Lung (tissue), 12 donors: Measurements from ENCODE around the gene PPP1R12C. TPM values are rescaled to one million over a fixed set of nuclear protein-coding genes. Genes with fewer than 3 reads are reported as not detected.

Experiments used
- ATAC-seq: fragments of 200-7000 bp; cut with Tn5 transposase; one replicate; pipeline ENCODE4 v1.9.1; 2020; ENCODE audit warnings: moderate number of reproducible peaks; ENCODE audit not compliant: insufficient read depth, low FRiP score
- DNase-seq, 3 donors: peaks; one replicate each; pipeline ENCODE4 v3.0.0-alpha.2; 2013 to 2017
- H3K27ac ChIP-seq, 2 donors: one replicate each; pipeline ENCODE4 v1.5.1; 2013; ENCODE audit warnings: mild to moderate bottlenecking in 2 of 2, moderate library complexity in 2 of 2, control low read depth in 1 of 2, inconsistent platforms in 1 of 2, low read depth in 1 of 2, low read length in 1 of 2
- H3K27me3 ChIP-seq, 3 donors: one replicate each; pipeline ENCODE4 v1.5.1; 2013; ENCODE audit warnings: low read length in 2 of 3; ENCODE audit not compliant: control insufficient read depth in 3 of 3, insufficient read depth in 3 of 3
- H3K36me3 ChIP-seq, 4 donors: one replicate each; pipeline ENCODE4 v1.5.1; 2013; ENCODE audit warnings: low read length in 4 of 4, mild to moderate bottlenecking in 1 of 4, moderate library complexity in 1 of 4; ENCODE audit not compliant: control insufficient read depth in 4 of 4, insufficient read depth in 4 of 4
- H3K4me1 ChIP-seq, 5 donors: one replicate each; pipeline ENCODE4 v1.5.1; 2013; ENCODE audit warnings: low read length in 5 of 5, mild to moderate bottlenecking in 2 of 5, moderate library complexity in 1 of 5; ENCODE audit not compliant: control insufficient read depth in 5 of 5, insufficient read depth in 5 of 5
- H3K4me3 ChIP-seq: one replicate; pipeline ENCODE4 v1.5.1; 2013; ENCODE audit warnings: mild to moderate bottlenecking, control low read depth, moderate library complexity
- H3K9ac ChIP-seq, 2 donors: one replicate each; pipeline ENCODE4 v1.5.1; 2013; ENCODE audit warnings: low read length in 2 of 2, control low read depth in 1 of 2; ENCODE audit not compliant: insufficient read depth in 1 of 2
- H3K9me3 ChIP-seq, 4 donors: one replicate each; pipeline ENCODE4 v1.5.1; 2013; ENCODE audit warnings: low read length in 3 of 4, mild to moderate bottlenecking in 1 of 4, moderate library complexity in 1 of 4; ENCODE audit not compliant: control insufficient read depth in 4 of 4, insufficient read depth in 3 of 4
- CTCF ChIP-seq: IDR thresholded peaks from 2 replicates; pipeline ENCODE4 v1.5.1; 2012; ENCODE audit warnings: mild to moderate bottlenecking; ENCODE audit errors: control extremely low read depth, extremely low read depth
- WGBS, 2 donors: extraction: QIAGEN DNeasy Blood & Tissue Kit; methylation state at CpG; one replicate each; pipeline ENCODE4 v1.1.7; 2013; 5-methylcytosine and 5-hydroxymethylcytosine counted together
- polyA plus RNA-seq, 2 donors: library from polyadenylated mRNA; stranded (reverse); fragments of 200-250 nt; gene quantifications; one replicate each; pipeline ENCODE4 v1.2.1, GENCODE V29; 2013
- total RNA-seq, 2 donors: library from RNA; depleted of rRNA in 1 of 2; stranded (reverse); fragments of >200 nt in 1 of 2; gene quantifications; one replicate each; pipeline ENCODE4 v1.2.1, GENCODE V29; 2014 to 2021
- donor health status: control.
- donor health status: control.
- donor health status: Bipolar disorder and iron deficiency.
- donor health status: healthy.
- donor health status: DM: yes; HTN: yes; CAD: no.

The PPP1R12C gene
- total and polyA plus RNA-seq, 4 donors, result 47.4 to 163 (median 111) TPM

- Histone ChIP-seq H3K36me3 (no peaks in the 10 kb centered on the region), H3K9me3 (peaks cover 0 to 5% (median 0%) of the 10 kb centered on the region in 4 donors), H3K27me3 (peaks cover 0 to 66% (median 60%) of the 10 kb centered on the region in 3 donors), H3K27ac (no peak overlapping the region), H3K4me1 (peaks cover 0 to 18% (median 4%) of the 10 kb centered on the region in 5 donors), H3K9ac (no peak overlapping the region), H3K4me3 (no peak overlapping the region)
- no peak for TF ChIP-seq CTCF
- ATAC-seq, result no peak
- DNase-seq, result peak in 2 of 3 donors; percentile 24 to 40
- WGBS, 2 donors, result 12 to 14% methylated on average over 64 of the region's 64 CpGs
Measured at GRCh38 chr19:55082020-55082851, 35.2 kb downstream of the PPP1R12C start.

- ATAC-seq, result no peak
- H3K4me1 ChIP-seq, result peaks cover 0 to 17% (median 0%) of the 10 kb centered on the region in 5 donors
- no peak for TF ChIP-seq CTCF
- no peak overlapping the region for H3K27ac ChIP-seq
- 6 to 8% methylated on average over 18 to 22 of the region's 22 CpGs for WGBS, 2 donors
- H3K27me3 ChIP-seq, result peaks cover 0 to 65% (median 64%) of the 10 kb centered on the region in 3 donors
- no peak overlapping the region for H3K4me3 ChIP-seq
- H3K9me3 ChIP-seq, result peaks cover 0 to 5% (median 0%) of the 10 kb centered on the region in 4 donors
- no peak overlapping the region for H3K9ac ChIP-seq
- no peak for DNase-seq
- H3K36me3 ChIP-seq, result no peaks in the 10 kb centered on the region
Measured at GRCh38 chr19:55081770-55082019, 35.7 kb downstream of the PPP1R12C start.

- peak overlapping the region in 1 of 2 donors; percentile 66 for H3K27ac ChIP-seq
- TF ChIP-seq CTCF, result no peak
- H3K36me3 ChIP-seq, result no peaks in the 10 kb centered on the region
- H3K9ac ChIP-seq, result no peak overlapping the region
- ATAC-seq (peak; percentile 82), DNase-seq (peak; percentile 52 to 79 (median 52))
- 1 to 2% methylated on average over 56 to 60 of the region's 60 CpGs for WGBS, 2 donors
- H3K4me1 ChIP-seq, result peaks cover 0 to 17% (median 0%) of the 10 kb centered on the region in 5 donors
- peaks cover 0 to 5% (median 0%) of the 10 kb centered on the region in 4 donors for H3K9me3 ChIP-seq
- peaks cover 0 to 67% (median 62%) of the 10 kb centered on the region in 3 donors for H3K27me3 ChIP-seq
- peak overlapping the region; percentile 42 for H3K4me3 ChIP-seq
Measured at GRCh38 chr19:55080968-55081769, 36.3 kb downstream of the PPP1R12C start.
